WERI-Rb-1 (cell line): ENCODE results near the gene SNX3.

Source experiments
- DNase-seq: peaks from one replicate; pipeline ENCODE4 v3.0.0-alpha.2; 2020
- H3K27ac ChIP-seq: fragments of 250-450 bp; sonication (Bioruptor Pico); 2 replicates; pipeline ENCODE4 v1.5.1; 2020; ENCODE audit warnings: mild to moderate bottlenecking, moderate library complexity
- H3K27me3 ChIP-seq: fragments of 250-450 bp; sonication (Bioruptor Pico); 2 replicates; pipeline ENCODE4 v1.5.1; 2021; ENCODE audit warnings: mild to moderate bottlenecking, low read depth, moderate library complexity; ENCODE audit not compliant: insufficient read depth, severe bottlenecking
- H3K36me3 ChIP-seq: fragments of 250-450 bp; sonication (Bioruptor Pico); 2 replicates; pipeline ENCODE4 v1.5.1; 2020; ENCODE audit warnings: mild to moderate bottlenecking, moderate library complexity
- H3K4me3 ChIP-seq: 2 replicates; pipeline ENCODE4 v1.5.1; 2011; ENCODE audit warnings: low read depth, mild to moderate bottlenecking, control low read depth, low read length
- H3K9me3 ChIP-seq: fragments of 250-450 bp; sonication (Bioruptor Pico); 2 replicates; pipeline ENCODE4 v1.5.1; 2021; ENCODE audit warnings: mild to moderate bottlenecking, moderate library complexity; ENCODE audit not compliant: severe bottlenecking
- TF ChIP-seq, protein P1 (sequence below): IDR thresholded peaks from 2 replicates; pipeline ENCODE4 v1.5.1; 2011; ENCODE audit warnings: low read depth, mild to moderate bottlenecking, control low read depth, inconsistent platforms, low read length

SNX3 gene

DNA sequence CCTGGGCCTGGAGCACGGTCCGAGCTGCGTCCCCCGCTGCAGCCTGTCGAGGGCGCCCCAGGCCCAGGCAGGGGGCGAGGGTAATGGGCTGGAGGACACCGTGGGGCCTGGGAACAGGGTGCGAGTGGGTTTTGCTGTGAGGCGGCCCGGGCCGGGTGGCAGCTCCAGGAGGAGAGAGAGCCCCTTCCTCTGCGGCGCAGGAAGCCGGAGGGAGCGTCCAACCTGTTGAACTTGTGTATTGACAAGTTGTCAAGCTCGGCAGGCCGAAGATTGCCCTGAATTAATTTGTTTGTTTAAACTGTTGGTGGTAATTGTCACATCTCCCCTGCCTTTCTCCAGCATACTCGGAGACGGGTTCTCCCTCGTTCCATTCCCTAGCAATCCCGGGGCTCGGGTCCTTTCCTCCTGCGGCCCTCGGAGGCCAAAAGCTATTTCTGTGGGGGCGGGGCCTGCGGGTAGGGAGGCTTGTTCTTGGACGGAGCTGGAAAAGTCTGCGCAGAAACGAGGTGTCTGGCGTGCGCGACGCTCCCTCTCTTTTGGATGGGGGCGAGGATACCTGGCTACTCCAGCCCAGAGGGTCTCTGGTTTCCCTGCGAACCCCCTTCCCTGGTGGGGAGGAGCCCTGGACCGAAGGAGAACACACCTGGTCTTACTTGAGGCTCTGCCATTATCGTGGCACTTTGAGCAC is 85.1 kb downstream of the SNX3 start:
- no peak overlapping the region for H3K4me3 ChIP-seq
- H3K9me3 ChIP-seq: no peaks in the 10 kb centered on the region
- H3K27ac ChIP-seq: no peak overlapping the region
- no peaks in the 10 kb centered on the region for H3K27me3 ChIP-seq
- TF ChIP-seq, protein P1, sequence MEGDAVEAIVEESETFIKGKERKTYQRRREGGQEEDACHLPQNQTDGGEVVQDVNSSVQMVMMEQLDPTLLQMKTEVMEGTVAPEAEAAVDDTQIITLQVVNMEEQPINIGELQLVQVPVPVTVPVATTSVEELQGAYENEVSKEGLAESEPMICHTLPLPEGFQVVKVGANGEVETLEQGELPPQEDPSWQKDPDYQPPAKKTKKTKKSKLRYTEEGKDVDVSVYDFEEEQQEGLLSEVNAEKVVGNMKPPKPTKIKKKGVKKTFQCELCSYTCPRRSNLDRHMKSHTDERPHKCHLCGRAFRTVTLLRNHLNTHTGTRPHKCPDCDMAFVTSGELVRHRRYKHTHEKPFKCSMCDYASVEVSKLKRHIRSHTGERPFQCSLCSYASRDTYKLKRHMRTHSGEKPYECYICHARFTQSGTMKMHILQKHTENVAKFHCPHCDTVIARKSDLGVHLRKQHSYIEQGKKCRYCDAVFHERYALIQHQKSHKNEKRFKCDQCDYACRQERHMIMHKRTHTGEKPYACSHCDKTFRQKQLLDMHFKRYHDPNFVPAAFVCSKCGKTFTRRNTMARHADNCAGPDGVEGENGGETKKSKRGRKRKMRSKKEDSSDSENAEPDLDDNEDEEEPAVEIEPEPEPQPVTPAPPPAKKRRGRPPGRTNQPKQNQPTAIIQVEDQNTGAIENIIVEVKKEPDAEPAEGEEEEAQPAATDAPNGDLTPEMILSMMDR: peak; percentile 74
- no peaks in the 10 kb centered on the region for H3K36me3 ChIP-seq
- peak; percentile 23 for DNase-seq

DNA sequence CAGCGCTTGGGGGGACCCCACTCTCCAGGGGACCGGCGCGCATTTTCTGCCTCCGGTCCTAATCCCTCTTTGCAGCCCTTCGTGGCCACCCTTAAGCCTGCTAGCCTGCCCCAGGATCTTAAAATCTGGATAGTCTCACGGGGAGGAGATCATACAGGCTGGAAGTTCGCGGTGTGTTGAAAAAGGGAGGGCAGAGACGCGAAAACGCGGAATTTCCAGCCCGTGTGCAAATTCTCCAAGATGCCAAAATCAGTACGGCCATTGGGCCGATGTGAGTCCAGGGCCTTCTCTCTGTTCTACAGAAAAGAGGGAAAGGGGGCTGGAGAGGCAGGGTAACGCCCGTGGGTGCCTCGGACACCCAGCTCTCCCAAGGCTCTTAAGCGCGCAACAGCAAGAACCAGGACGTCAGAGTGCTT is 85.7 kb downstream of the SNX3 start:
- H3K27ac ChIP-seq: no peak overlapping the region
- H3K27me3 ChIP-seq: no peaks in the 10 kb centered on the region
- H3K9me3 ChIP-seq: no peaks in the 10 kb centered on the region
- H3K4me3 ChIP-seq: no peak overlapping the region
- DNase-seq: no peak
- TF ChIP-seq, protein P1: no peak
- H3K36me3 ChIP-seq: no peaks in the 10 kb centered on the region

DNA sequence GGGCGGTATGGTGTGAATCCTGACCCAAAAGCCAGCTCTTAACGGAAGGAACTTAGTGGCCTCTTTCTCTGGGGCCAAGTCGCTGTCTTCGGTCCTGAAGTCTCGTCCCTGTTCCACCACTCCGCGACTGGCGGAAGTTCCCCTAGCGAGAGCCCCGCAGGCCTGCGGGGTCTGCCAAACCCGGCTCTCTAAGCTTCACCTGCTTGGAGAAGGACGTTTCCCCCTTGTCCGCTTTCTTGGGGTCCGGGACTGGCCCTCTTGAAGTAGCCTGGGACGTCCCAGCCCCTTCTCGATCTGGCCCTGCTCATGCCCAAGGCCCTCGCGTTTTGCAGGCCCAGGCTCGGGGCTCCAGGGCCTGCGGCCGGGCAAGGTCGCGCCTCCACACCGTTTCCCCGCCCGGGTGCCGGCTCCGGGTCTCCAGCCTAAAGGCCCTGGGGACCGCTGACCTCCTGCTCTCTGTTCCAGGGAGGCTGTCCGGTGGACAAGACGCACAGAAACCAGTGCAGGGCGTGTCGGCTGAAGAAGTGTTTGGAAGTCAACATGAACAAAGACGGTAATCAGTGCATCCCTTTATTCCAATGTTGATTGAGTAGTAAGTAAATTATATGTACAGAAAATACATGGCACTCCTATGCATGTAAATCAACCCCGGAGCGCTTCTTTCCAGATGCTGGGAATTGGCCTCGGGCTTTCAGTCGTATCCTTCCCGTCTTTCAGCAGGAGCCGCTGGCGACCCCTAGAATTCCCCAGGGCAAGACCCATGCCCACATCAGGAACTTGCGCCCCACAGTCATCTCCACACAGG is 86.3 kb downstream of the SNX3 start:
- Histone ChIP-seq H3K4me3 (no peak overlapping the region), H3K27me3 (no peaks in the 10 kb centered on the region), H3K9me3 (no peaks in the 10 kb centered on the region), H3K36me3 (no peaks in the 10 kb centered on the region), H3K27ac (no peak overlapping the region)
- no peak for DNase-seq
- TF ChIP-seq, protein P1: no peak

DNA sequence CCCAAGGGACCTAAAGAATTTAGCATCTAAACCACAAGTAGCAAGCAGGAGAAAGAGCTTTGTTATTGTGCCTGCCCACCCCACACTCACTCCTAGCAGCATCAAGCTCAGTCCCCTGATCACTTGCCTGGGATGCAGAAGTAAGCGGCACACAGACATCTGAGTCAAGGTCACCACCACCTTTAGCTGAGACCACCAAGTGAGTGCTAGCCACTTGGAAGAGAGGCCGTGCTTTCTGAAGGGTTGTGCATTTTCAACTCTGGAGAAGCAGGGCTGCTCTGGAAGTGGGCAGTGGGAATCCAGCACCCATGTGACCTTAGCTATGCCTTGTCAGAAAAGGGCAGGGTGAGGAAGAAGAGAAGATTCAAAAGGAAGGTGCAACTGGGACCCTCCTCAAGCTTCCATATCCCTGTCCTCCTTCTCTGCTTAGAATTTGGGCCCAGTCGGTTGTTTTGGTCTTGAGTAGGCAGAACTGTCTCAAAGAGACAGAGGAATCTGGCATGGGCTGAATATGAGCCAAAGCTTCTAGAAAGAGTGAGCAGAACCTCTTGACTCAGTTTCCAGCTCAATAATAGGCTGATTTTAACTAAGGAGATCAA is 88.8 kb downstream of the SNX3 start:
- H3K9me3 ChIP-seq: no peaks in the 10 kb centered on the region
- H3K27ac ChIP-seq: no peak overlapping the region
- H3K27me3 ChIP-seq: no peaks in the 10 kb centered on the region
- TF ChIP-seq, protein P1: no peak
- no peak for DNase-seq
- no peaks in the 10 kb centered on the region for H3K36me3 ChIP-seq
- no peak overlapping the region for H3K4me3 ChIP-seq

DNA sequence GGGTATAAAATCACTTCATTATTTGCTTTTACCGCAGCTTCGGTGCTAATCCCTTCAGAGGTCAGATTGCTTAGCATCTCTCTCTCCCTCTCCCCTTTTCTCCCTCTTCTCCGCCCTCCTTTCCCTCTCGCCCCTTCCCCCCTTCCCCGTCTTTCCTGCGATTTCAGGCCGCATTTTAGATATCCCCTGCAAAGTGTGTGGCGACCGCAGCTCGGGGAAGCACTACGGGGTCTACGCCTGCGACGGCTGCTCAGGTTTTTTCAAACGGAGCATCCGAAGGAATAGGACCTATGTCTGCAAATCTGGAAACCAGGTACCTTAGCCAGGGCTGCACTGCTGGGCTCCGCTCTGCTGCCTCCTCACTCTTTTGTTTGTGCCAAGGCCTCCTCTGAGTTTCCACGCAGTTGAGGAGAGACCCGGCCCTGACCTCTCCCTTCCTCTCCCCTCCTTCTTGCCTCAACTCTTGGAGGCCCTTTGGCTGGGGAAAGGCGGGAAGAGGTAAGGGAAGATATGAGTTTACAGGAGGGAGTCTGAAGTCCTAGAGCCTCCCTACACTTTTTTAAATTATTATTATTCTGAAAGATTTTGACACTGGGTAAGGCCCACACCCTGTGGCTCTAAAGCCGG is 89.4 kb downstream of the SNX3 start:
- no peaks in the 10 kb centered on the region for H3K27me3 ChIP-seq
- H3K27ac ChIP-seq: no peak overlapping the region

More for the DNA sequence above, 89.4 kb downstream of the SNX3 start:
- Histone ChIP-seq H3K4me3 (no peak overlapping the region), H3K9me3 (no peaks in the 10 kb centered on the region), H3K36me3 (no peaks in the 10 kb centered on the region)
- DNase-seq: no peak
- TF ChIP-seq, protein P1: no peak
